Subcutaneous preadipocyte (primary cell): ENCODE measurements around the gene OR10G8. TPM values are rescaled to one million over a fixed set of nuclear protein-coding genes. Genes with fewer than 3 reads are reported as not detected.

ENCODE experiments used
- total RNA-seq: library from RNA; depleted of rRNA; stranded (reverse); fragments of >200 nt; gene quantifications from 2 replicates; pipeline ENCODE4 v1.2.3, GENCODE V29; 2012

Gene OR10G8, protein sequence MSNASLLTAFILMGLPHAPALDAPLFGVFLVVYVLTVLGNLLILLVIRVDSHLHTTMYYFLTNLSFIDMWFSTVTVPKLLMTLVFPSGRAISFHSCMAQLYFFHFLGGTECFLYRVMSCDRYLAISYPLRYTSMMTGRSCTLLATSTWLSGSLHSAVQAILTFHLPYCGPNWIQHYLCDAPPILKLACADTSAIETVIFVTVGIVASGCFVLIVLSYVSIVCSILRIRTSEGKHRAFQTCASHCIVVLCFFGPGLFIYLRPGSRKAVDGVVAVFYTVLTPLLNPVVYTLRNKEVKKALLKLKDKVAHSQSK
- not detected in 2 replicates for total RNA-seq

DNA sequence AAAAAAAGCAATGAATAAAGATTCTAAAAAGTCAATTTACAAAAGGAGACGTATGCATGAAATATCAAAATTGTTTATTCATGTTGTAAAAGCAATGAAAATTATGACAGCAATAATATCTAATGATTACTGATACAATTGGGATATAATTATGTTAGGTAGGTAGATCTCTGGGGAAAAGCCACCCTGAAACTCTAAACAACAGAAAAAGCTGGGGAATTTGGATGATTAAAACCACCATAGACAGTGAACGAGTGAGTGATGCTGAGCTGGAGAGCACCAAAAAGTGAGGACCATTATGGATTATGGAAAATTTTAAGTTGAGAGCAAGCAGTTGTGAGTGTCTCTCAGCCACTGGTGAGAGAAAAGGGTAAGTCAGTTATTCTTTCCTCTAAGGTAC is at the start of gene OR10G8:
Gene OR10G8, plus strand, starts transcription at position 301 of the 400 bp plus-strand sequence. CDS start 2,825 bp downstream, outside the sequence.

DNA sequence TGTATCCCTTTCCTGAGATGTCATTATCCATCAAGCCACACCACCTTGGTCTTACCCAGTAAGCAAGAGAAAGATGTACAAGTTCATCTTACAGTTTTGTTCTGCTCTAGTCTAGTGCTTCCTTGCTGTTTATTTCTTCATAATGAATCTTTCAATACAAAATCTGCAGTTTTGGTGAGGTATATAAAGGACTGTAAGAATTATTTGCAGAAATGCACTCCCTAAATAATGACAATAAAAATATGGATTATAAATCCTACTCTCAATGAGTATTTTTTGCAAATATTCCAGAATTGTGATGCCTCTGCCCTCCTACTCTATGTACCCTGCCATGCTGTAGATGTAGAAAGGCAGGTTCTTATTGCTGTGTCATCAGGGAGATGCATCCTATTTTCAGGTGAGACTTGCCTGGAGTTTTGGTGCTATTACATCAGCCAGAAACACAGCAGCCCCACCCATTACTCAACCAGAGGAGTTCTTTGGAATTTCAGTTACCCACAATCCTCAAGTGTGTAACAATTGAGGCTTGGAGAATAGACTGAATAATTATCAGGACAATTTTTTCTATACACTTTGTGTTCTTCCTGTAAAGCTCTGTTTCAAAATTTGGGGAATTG is 48.8 kb upstream of the OR10G8 start, which contains the start of gene OR10S1:
Gene OR10S1, minus strand, starts transcription at position 51 of the 617 bp plus-strand sequence. CDS start 117 bp downstream, outside the sequence.

DNA sequence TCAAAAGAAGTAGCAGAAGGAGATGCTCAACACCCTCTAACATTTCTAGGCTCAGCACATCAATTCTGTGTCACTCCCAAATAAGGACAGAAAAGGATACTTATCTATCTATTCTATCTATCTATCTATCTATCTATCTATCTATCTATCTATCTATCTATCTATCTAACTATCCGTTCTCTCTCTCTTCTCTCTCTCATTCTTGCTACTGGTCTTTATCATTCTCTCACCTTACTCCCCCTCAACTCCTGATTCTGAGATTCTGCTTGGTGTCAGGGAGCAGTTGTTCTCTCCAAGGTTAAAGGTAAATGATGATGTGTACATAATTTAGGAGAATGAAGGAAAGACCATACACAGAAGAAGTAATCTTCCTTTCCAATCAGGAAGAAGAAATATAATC is 31.5 kb upstream of the OR10G8 start, which contains the start of gene OR10G6:
Gene OR10G6, minus strand, starts transcription at position 43 of the 400 bp plus-strand sequence. Its CDS starts 0 bp downstream, at position 43.

DNA sequence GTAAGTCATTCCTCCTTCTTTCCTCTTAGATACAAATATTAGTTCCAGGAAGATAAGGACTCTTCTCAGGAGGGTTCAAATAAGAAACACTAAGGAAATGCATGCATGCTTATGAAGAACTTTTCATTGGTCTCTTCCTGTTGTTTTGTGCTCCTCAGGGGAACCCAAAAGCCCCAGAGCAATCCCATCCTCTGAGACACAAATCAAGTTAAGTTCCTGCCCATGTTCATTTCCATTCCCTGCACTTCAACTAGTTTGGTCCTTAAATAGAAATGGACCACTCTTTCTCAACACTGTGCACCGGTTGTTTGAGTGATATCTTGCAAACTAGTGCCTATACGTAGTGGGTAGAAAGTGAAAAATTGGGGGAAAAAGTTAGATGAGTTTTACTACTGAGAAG is 13.9 kb upstream of the OR10G8 start, which contains the start of gene OR10G4:
Gene OR10G4, plus strand, starts transcription at position 301 of the 400 bp plus-strand sequence. CDS start 2,578 bp downstream, outside the sequence.

DNA sequence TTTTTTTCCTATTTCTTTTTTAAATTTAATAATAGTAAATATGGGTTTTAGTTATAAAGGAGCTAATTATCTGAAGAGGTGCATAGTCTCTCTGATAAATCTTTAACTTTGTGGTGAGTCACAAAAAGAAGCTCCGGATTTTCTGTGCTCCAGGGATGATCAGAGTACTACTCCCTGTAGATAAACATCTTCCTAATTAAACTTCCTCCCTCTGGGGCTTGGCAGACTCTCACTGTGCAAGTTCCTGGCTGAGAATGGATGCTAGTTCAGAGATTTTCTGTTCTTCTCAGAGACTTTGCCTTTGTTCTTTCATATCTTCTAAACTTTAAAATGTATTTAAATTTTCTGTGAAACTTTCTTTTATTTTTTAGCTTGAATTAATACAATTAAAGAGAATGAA is 14.7 kb downstream of the OR10G8 start, which contains the start of gene OR10G7:
Gene OR10G7, minus strand, starts transcription at position 72 of the 400 bp plus-strand sequence. CDS start 2,324 bp downstream, outside the sequence.

Other genes starting within 250 kb of the OR10G8 start
- gene OR6M1, start 220.4 kb upstream of the OR10G8 start, total RNA-seq, result not detected in 2 replicates
- not detected in 2 replicates for gene TMEM225, start 141.1 kb upstream of the OR10G8 start, total RNA-seq
- gene OR8D4, start 124.6 kb upstream of the OR10G8 start, total RNA-seq, result 0.37 TPM in 1 of 2 replicates, not detected in the other
- not detected in 2 replicates for gene OR4D5, start 87.2 kb upstream of the OR10G8 start, total RNA-seq
- gene OR6T1, start 83.0 kb upstream of the OR10G8 start, total RNA-seq, result not detected in 2 replicates
- not detected in 2 replicates for gene OR10S1, start 49.0 kb upstream of the OR10G8 start, total RNA-seq
- not detected in 2 replicates for gene OR10G6, start 31.6 kb upstream of the OR10G8 start, total RNA-seq
- gene OR10G4, start 13.8 kb upstream of the OR10G8 start, total RNA-seq, result not detected in 2 replicates
- gene OR10G9, start 3.8 kb upstream of the OR10G8 start, total RNA-seq, result not detected in 2 replicates
- not detected in 2 replicates for gene OR10G7, start 14.5 kb downstream of the OR10G8 start, total RNA-seq
- gene VWA5A, start 88.7 kb downstream of the OR10G8 start, total RNA-seq, result 4.7 and 9.9 TPM in 2 replicates
- gene OR10D3, start 156.5 kb downstream of the OR10G8 start, total RNA-seq, result not detected in 2 replicates
- not detected in 2 replicates for gene OR8G1, start 214.3 kb downstream of the OR10G8 start, total RNA-seq
- gene OR8G5, start 229.6 kb downstream of the OR10G8 start, total RNA-seq, result not detected in 2 replicates